Heart left ventricle (tissue), 13 donors: Measurements from ENCODE around the gene SLC6A20.

Experiments used
- POLR2A ChIP-seq, 2 donors: fragments of 450-650 bp; IDR thresholded peaks; one replicate each; pipeline ENCODE4 v1.6.1; 2017; ENCODE audit warnings: antibody characterized with exemption in 2 of 2, mild to moderate bottlenecking in 2 of 2, moderate library complexity in 2 of 2
- TF ChIP-seq, protein P1 (sequence below), 12 donors: fragments of 200-600 bp; sonication (generic) in 4 of 12; IDR thresholded peaks; one replicate each; pipeline versions ENCODE4 v1.5.0 to v1.8.0; 2018 to 2022; ENCODE audit warnings: antibody characterized with exemption in 12 of 12, mild to moderate bottlenecking in 5 of 12
- donor health status: ischemic (EF 13 %, LVEDD 7.1; RV severe dilation, severe dysfunction).
- donor health status: DM: no; HTN: yes; CAD: no.
- donor health status: DM: no; HTN: no; CAD: no.
- donor health status: ischemic (EF 25% LVEDD 6.9; RV normal size, moderate dysfunction).
- donor health status: ischemic (EF 25% LVEDD 5.7; RV mildly dilated, moderate dysfunction).
- donor health status: ischemic (EF 35%, LVEDD 5.7; RV mildly dilated, moderate dysfunction).
- donor health status: nonischemic (EF 11% LVEDD 7.7; RV severe dilation, severe dysfunction).
- donor health status: DM: yes; HTN: yes; CAD: no.
- donor health status: PGD.
- donor health status: ischemic (EF 29% LVEDD 5.4; RV normal size, mild dysfunction).
- donor health status: nonischemic (EF 23%, LVEDD 6.1; RV moderate dilation, normal function).

- TF ChIP-seq, protein P1, sequence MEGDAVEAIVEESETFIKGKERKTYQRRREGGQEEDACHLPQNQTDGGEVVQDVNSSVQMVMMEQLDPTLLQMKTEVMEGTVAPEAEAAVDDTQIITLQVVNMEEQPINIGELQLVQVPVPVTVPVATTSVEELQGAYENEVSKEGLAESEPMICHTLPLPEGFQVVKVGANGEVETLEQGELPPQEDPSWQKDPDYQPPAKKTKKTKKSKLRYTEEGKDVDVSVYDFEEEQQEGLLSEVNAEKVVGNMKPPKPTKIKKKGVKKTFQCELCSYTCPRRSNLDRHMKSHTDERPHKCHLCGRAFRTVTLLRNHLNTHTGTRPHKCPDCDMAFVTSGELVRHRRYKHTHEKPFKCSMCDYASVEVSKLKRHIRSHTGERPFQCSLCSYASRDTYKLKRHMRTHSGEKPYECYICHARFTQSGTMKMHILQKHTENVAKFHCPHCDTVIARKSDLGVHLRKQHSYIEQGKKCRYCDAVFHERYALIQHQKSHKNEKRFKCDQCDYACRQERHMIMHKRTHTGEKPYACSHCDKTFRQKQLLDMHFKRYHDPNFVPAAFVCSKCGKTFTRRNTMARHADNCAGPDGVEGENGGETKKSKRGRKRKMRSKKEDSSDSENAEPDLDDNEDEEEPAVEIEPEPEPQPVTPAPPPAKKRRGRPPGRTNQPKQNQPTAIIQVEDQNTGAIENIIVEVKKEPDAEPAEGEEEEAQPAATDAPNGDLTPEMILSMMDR (IDR thresholded peaks at IDR 0.05) = no peak
- no peak for TF ChIP-seq POLR2A (IDR thresholded peaks at IDR 0.05)
Measured at GRCh38 chr3:45741247-45741646, 55.1 kb downstream of the SLC6A20 start.
